ENCODE results near the gene DDR1.

Gene DDR1

DNA sequence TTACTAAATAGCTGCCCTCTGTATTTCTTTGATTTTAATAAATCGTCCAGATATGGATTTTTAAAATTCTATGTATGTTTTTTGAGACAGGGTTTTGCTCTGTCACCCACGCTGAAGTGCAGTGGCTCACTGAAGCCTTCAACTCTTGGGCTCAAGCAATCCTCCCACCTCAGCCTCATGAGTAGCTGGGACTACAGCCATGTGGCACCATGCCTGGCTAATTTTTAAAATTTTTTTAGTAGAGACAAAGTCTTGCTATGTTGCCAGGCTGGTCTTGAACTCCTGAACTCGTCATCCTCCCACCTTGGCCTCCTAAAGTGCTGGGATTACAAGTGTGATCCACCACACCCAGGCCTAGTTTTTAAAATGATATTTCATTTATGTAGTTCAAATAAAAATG lies 47.4 kb upstream of the DDR1 start:
- Histone ChIP-seq H3K4me1 (ENCODE audit: insufficient read depth, poor library complexity, severe bottlenecking) (no peaks in the 10 kb centered on the region), H3K36me3 (ENCODE audit: low read depth) (no peaks in the 10 kb centered on the region), H3K27me3 (ENCODE audit: insufficient read depth, poor library complexity, severe bottlenecking) (no peaks in the 10 kb centered on the region), H3K4me3 (ENCODE audit: severe bottlenecking) (no peak overlapping the region), H3K9me3 (ENCODE audit: severe bottlenecking) (no peaks in the 10 kb centered on the region), H3K27ac (ENCODE audit: poor library complexity, severe bottlenecking) (peak overlapping the region; percentile 7)
- ATAC-seq (ENCODE audit: low read depth), result no peak
- no peak for DNase-seq (ENCODE audit: low spot score)
- TF ChIP-seq, protein P1, sequence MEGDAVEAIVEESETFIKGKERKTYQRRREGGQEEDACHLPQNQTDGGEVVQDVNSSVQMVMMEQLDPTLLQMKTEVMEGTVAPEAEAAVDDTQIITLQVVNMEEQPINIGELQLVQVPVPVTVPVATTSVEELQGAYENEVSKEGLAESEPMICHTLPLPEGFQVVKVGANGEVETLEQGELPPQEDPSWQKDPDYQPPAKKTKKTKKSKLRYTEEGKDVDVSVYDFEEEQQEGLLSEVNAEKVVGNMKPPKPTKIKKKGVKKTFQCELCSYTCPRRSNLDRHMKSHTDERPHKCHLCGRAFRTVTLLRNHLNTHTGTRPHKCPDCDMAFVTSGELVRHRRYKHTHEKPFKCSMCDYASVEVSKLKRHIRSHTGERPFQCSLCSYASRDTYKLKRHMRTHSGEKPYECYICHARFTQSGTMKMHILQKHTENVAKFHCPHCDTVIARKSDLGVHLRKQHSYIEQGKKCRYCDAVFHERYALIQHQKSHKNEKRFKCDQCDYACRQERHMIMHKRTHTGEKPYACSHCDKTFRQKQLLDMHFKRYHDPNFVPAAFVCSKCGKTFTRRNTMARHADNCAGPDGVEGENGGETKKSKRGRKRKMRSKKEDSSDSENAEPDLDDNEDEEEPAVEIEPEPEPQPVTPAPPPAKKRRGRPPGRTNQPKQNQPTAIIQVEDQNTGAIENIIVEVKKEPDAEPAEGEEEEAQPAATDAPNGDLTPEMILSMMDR (IDR thresholded peaks at IDR 0.05; ENCODE audit: poor library complexity, severe bottlenecking), result no peak

DNA sequence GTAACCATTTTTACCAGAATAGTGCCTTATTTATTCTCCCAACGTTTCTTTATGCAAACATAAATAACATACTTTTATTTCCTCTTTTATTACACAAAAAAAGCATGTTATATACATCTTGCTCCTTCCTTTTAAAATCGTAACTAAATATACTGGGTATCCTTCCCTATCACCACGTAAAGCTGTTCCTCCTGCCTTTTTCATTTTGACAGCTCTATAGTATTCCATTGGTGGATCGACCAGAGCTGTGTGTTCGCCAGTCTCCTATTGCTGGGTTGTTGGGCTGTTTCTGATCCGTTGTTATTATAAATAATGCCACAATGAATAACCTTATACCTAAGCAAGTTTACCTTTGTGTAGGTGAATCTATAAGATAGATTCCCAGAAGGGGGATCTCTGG lies 46.9 kb upstream of the DDR1 start:
- DNase-seq (ENCODE audit: low spot score) (no peak), ATAC-seq (ENCODE audit: low read depth) (no peak)
- Histone ChIP-seq H3K4me1 (ENCODE audit: insufficient read depth, poor library complexity, severe bottlenecking) (no peaks in the 10 kb centered on the region), H3K27me3 (ENCODE audit: insufficient read depth, poor library complexity, severe bottlenecking) (no peaks in the 10 kb centered on the region), H3K4me3 (ENCODE audit: severe bottlenecking) (no peak overlapping the region), H3K9me3 (ENCODE audit: severe bottlenecking) (no peaks in the 10 kb centered on the region), H3K27ac (ENCODE audit: poor library complexity, severe bottlenecking) (no peak overlapping the region), H3K36me3 (ENCODE audit: low read depth) (no peaks in the 10 kb centered on the region)
- TF ChIP-seq, protein P1 (IDR thresholded peaks at IDR 0.05; ENCODE audit: poor library complexity, severe bottlenecking), result no peak

DNA sequence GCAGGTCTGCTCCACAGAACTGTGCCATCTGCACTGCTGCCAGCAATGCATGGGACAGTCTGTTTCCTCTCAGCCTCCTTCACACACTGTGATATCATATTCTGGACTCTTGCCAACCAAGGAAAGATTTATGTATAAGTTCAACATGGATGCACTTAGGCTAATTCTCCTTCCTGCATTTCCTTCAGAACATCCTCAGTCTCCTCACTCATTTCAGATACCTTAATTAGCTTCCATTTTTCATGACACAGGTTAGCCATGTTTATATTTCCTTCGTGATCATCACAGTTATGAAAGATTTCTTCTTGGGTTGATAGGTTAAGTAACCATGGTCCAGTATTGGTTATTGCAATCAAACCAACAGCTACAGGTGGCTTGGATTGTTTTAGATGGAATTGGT lies 46.4 kb upstream of the DDR1 start:
- Histone ChIP-seq H3K27ac (ENCODE audit: poor library complexity, severe bottlenecking) (no peak overlapping the region), H3K4me1 (ENCODE audit: insufficient read depth, poor library complexity, severe bottlenecking) (no peaks in the 10 kb centered on the region), H3K9me3 (ENCODE audit: severe bottlenecking) (no peaks in the 10 kb centered on the region), H3K4me3 (ENCODE audit: severe bottlenecking) (no peak overlapping the region), H3K36me3 (ENCODE audit: low read depth) (no peaks in the 10 kb centered on the region), H3K27me3 (ENCODE audit: insufficient read depth, poor library complexity, severe bottlenecking) (no peaks in the 10 kb centered on the region)
- no peak for ATAC-seq (ENCODE audit: low read depth)
- TF ChIP-seq, protein P1 (IDR thresholded peaks at IDR 0.05; ENCODE audit: poor library complexity, severe bottlenecking), result no peak
- no peak for DNase-seq (ENCODE audit: low spot score)

DNA sequence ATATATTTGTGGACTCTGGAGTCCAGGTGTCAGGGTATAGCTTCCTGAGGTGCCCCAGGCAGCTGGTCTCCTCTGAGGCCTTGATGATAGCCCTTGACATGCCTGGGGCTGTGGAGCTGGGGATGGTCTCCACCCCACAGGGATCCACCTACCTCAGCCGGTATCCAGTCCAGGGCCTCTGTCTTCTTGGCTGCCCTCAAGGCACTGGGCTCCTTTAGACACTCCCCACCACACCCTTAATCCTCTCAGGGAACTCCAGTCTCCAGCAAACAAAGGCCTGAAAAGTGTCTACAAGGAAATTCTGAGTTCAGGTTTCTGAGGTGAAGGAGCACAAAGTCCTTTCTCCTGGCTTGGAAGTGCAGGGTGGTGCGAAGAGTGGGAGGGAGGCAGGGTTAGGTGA lies 44.6 kb upstream of the DDR1 start:
- H3K4me1 ChIP-seq (ENCODE audit: insufficient read depth, poor library complexity, severe bottlenecking), result no peaks in the 10 kb centered on the region

More for the DNA sequence above, 44.6 kb upstream of the DDR1 start:
- Histone ChIP-seq H3K9me3 (ENCODE audit: severe bottlenecking) (no peaks in the 10 kb centered on the region), H3K4me3 (ENCODE audit: severe bottlenecking) (no peak overlapping the region), H3K36me3 (ENCODE audit: low read depth) (no peaks in the 10 kb centered on the region), H3K27ac (ENCODE audit: poor library complexity, severe bottlenecking) (no peak overlapping the region), H3K27me3 (ENCODE audit: insufficient read depth, poor library complexity, severe bottlenecking) (no peaks in the 10 kb centered on the region)
- DNase-seq (ENCODE audit: low spot score) (no peak), ATAC-seq (ENCODE audit: low read depth) (0 out of 3 replicates have a peak, but pooled peaks have one; percentile 26)
- TF ChIP-seq, protein P1 (IDR thresholded peaks at IDR 0.05; ENCODE audit: poor library complexity, severe bottlenecking), result no peak
